Mammary epithelial cell (primary cell): Measurements from ENCODE around the gene HUWE1.

Experiments used
- CTCF ChIP-seq, 2 donors: IDR thresholded peaks in 1 of 2; conservative IDR thresholded peaks in 1 of 2; 2 replicates each; pipeline ENCODE4 v1.5.1; 2011 to 2012; ENCODE audit warnings: inconsistent platforms in 2 of 2, low read length in 2 of 2, mild to moderate bottlenecking in 2 of 2, control low read depth in 1 of 2, low read depth in 1 of 2; ENCODE audit not compliant: insufficient read depth in 1 of 2; ENCODE audit errors: extremely low read depth in 1 of 2
- EZH2 ChIP-seq: IDR thresholded peaks from 2 replicates; pipeline ENCODE4 v1.6.1; 2012; ENCODE audit warnings: low read length, inconsistent platforms, borderline replicate concordance

GRCh38 chrX:53694642-53695041 is 8.1 kb upstream of the HUWE1 start:
- TF ChIP-seq CTCF (conservative IDR thresholded peaks at IDR 0.05 in 1 of 2, IDR thresholded peaks at IDR 0.05 in 1 of 2; ENCODE audit: extremely low read depth in 1 of 2, insufficient read depth in 1 of 2, low read depth in 1 of 2, low read length in 2 of 2) (no peak), EZH2 (no peak)
